Measurements from ENCODE around the gene CHD2.
A peak's percentile ranks its signal among the peaks of the same experiment; 100 is the strongest.

Gene CHD2

GRCh38 chr15:93033434-93034045 lies 133.4 kb downstream of the CHD2 start:
- H3K4me3 ChIP-seq (ENCODE audit: low read depth, low read length): no peak overlapping the region
- DNase-seq (ENCODE audit: low read depth, low spot score): no peak
- no peak for TF ChIP-seq CTCF (IDR thresholded peaks at IDR 0.05; ENCODE audit: low read depth, low read length)
- in situ Hi-C loops (cut with HindIII; ENCODE audit: low sequenced_read_pairs): no loop called here

- in situ Hi-C loops (cut with HindIII; ENCODE audit: low sequenced_read_pairs): no loop called here
- H3K4me3 ChIP-seq (ENCODE audit: low read depth, low read length): no peak overlapping the region
- no peak for TF ChIP-seq CTCF (IDR thresholded peaks at IDR 0.05; ENCODE audit: low read depth, low read length)
- DNase-seq (ENCODE audit: low read depth, low spot score): no peak
These were observed 134.4 kb downstream of the CHD2 start for GRCh38 chr15:93034512-93034911.

- H3K4me3 ChIP-seq (ENCODE audit: low read depth, low read length): no peak overlapping the region
- in situ Hi-C loops (cut with HindIII; ENCODE audit: low sequenced_read_pairs): no loop called here
- no peak for TF ChIP-seq CTCF (IDR thresholded peaks at IDR 0.05; ENCODE audit: low read depth, low read length)
- no peak for DNase-seq (ENCODE audit: low read depth, low spot score)
These were observed 135.2 kb downstream of the CHD2 start for GRCh38 chr15:93035092-93035915.

- in situ Hi-C loops (cut with HindIII; ENCODE audit: low sequenced_read_pairs): no loop called here
- no peak for DNase-seq (ENCODE audit: low read depth, low spot score)
- peak; percentile 65 for TF ChIP-seq CTCF (IDR thresholded peaks at IDR 0.05; ENCODE audit: low read depth, low read length)
- H3K4me3 ChIP-seq (ENCODE audit: low read depth, low read length): no peak overlapping the region
These were observed 136.1 kb downstream of the CHD2 start for GRCh38 chr15:93035953-93036810.

GRCh38 chr15:93036951-93037819 lies 137.1 kb downstream of the CHD2 start:
- H3K4me3 ChIP-seq (ENCODE audit: low read depth, low read length): no peak overlapping the region
- peak; percentile 44 for TF ChIP-seq CTCF (IDR thresholded peaks at IDR 0.05; ENCODE audit: low read depth, low read length)
- in situ Hi-C loops (cut with HindIII; ENCODE audit: low sequenced_read_pairs): no loop called here
- peak; percentile 53 for DNase-seq (ENCODE audit: low read depth, low spot score)
